ENCODE measurements around the gene TP53TG5.

TP53TG5 gene

GRCh38 chr20:45406260-45407066 is 28.3 kb upstream of the TP53TG5 start (continued):
- TF ChIP-seq ZNF529 (tag by site-specific recombination; IDR thresholded peaks at IDR 0.05; ENCODE audit: insufficient replicate concordance) (no peak), EGR2 (tag by site-specific recombination; IDR thresholded peaks at IDR 0.05; ENCODE audit: low read depth) (peak; percentile 98), REPIN1 (tag by site-specific recombination; IDR thresholded peaks at IDR 0.05; ENCODE audit: low read depth) (no peak), ZNF514 (tag by site-specific recombination; IDR thresholded peaks at IDR 0.05) (no peak), WT1 (tag by site-specific recombination; IDR thresholded peaks at IDR 0.05) (peak; percentile 10; the same call in 1 of the 2 replicates), ZNF404 (tag by site-specific recombination; IDR thresholded peaks at IDR 0.05) (no peak), ZNF202 (tag by site-specific recombination; IDR thresholded peaks at IDR 0.05; ENCODE audit: borderline replicate concordance) (no peak), ZNF354C (tag by site-specific recombination; IDR thresholded peaks at IDR 0.05; ENCODE audit: borderline replicate concordance, low read depth) (no peak), ZSCAN16 (tag by site-specific recombination; IDR thresholded peaks at IDR 0.05) (no peak), KLF16 (tag by site-specific recombination; IDR thresholded peaks at IDR 0.05) (peak; percentile 62), GLIS1 (tag by site-specific recombination; IDR thresholded peaks at IDR 0.05) (no peak; the same call in none of the 2 replicates), ZNF335 (tag by site-specific recombination; conservative IDR thresholded peaks at IDR 0.05) (peak; percentile 67), ZNF510 (tag by site-specific recombination; IDR thresholded peaks at IDR 0.05; ENCODE audit: insufficient replicate concordance) (no peak), ZNF621 (tag by site-specific recombination; IDR thresholded peaks at IDR 0.05) (no peak), ZNF561 (tag by site-specific recombination; IDR thresholded peaks at IDR 0.05; ENCODE audit: borderline replicate concordance) (peak; percentile 85; the same call in 1 of the 2 replicates), ZNF701 (tag by site-specific recombination; IDR thresholded peaks at IDR 0.05) (no peak), ZNF266 (tag by site-specific recombination; IDR thresholded peaks at IDR 0.05; ENCODE audit: low read depth) (no peak), ZNF223 (tag by site-specific recombination; IDR thresholded peaks at IDR 0.05) (no peak), ZNF423 (tag by site-specific recombination; IDR thresholded peaks at IDR 0.05) (peak; percentile 89; the same call in 1 of the 2 replicates), ZNF530 (tag by site-specific recombination; IDR thresholded peaks at IDR 0.05; ENCODE audit: low read depth) (no peak), REST (tag by site-specific recombination; IDR thresholded peaks at IDR 0.05) (no peak), ZNF184 (tag by site-specific recombination; IDR thresholded peaks at IDR 0.05) (no peak), IKZF3 (tag by site-specific recombination; IDR thresholded peaks at IDR 0.05) (peak; percentile 99), ZBTB8A (tag by site-specific recombination; IDR thresholded peaks at IDR 0.05) (peak; percentile 92), ZNF280C (tag by site-specific recombination; IDR thresholded peaks at IDR 0.05) (no peak), ZNF341 (tag by site-specific recombination; IDR thresholded peaks at IDR 0.05; ENCODE audit: low read depth) (peak; percentile 70), ZNF660 (tag by site-specific recombination; IDR thresholded peaks at IDR 0.05) (no peak; the same call in 1 of the 2 replicates), ZNF221 (tag by site-specific recombination; IDR thresholded peaks at IDR 0.05; ENCODE audit: borderline replicate concordance) (no peak), CTCF (tag by site-specific recombination; IDR thresholded peaks at IDR 0.05) (peak; percentile 30; the same call in 1 of the 2 replicates), PRDM4 (tag by site-specific recombination; IDR thresholded peaks at IDR 0.05) (no peak), OVOL3 (tag by site-specific recombination; IDR thresholded peaks at IDR 0.05) (no peak)

Measured in HEK293 (cell line).